ENCODE data around the gene OTOF. TPM values are rescaled to one million over a fixed set of nuclear protein-coding genes. Genes with fewer than 3 reads are reported as not detected.

The OTOF gene
- total and polyA plus RNA-seq, 3 experiments from 2014 or later, result 1.7 to 2.6 (median 1.7) TPM

DNA sequence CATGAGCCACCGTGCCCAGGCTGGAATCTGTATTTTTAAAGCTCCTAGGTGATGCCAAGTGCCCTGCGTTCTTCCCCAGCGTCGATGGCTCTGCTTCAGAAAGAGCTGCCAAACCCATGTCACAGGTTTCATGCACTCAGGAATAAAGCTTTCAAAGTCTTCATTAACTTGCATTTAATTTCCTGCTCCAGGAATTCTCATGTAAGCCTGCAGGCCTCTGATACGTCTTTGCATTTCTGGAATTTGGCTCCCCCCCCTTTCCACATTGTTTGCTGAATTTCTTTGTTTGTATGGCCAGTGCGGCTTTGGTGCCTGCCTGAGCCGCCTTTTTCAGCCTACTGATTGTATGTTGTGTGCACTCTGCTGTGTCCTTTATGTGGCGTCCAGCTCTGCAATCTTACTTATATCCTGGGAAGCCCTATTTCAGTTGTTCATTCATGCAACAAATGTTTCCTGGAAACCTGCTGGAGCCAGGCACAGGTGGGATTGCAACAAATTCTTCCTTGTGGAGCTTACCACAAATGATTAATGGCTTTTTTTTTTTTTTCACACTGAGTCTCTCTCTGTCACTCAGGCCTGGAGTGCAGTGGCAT is 17.9 kb upstream of the OTOF start:
- Mint-ChIP-seq H3K4me3 (no peak overlapping the region), H3K9me3 (no peaks in the 10 kb centered on the region), H3K36me3 (no peaks in the 10 kb centered on the region), H3K27me3 (peaks cover 0 to 18% of the 10 kb centered on the region in 2 donors), H3K27ac (no peak overlapping the region), H3K4me1 (peaks cover 0 to 8% (median 4%) of the 10 kb centered on the region in 3 donors)
- ChIA-PET POLR2A (no interaction called here), CTCF (no interaction called here)
- Histone ChIP-seq H3K4me1 (ENCODE audit: insufficient read depth, low read length) (no peaks in the 10 kb centered on the region), H3K27ac (ENCODE audit: low read depth, low read length) (no peak overlapping the region), H3K4me3 (ENCODE audit: low read length) (no peak overlapping the region), H3K36me3 (ENCODE audit: insufficient read depth, low read length) (no peaks in the 10 kb centered on the region), H3K27me3 (ENCODE audit: insufficient read depth, low read length, poor library complexity, severe bottlenecking) (peaks cover 7% of the 10 kb centered on the region), H3K9me3 (ENCODE audit: low read length) (no peaks in the 10 kb centered on the region)
- DNase-seq, result no peak

DNA sequence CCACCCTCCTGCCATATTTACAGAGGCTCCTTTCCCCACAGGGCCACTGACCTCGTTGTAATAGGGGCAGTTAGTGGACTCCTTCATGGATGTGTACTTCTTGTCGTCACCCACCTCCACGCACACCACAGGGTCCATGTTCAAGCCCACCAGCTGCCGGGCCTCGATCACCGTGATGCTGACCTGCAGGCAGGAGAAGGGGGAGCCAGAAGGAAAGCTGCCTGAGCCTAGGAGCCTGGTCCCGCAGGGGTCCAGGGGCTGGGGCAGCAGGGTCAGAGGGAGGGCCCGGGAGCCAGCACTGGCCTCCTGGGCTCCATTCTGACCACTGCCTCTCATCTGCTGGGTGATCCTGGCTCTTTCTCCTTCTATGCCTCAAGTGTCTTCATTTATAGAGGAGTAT is 17.0 kb upstream of the OTOF start:
- CTCF ChIA-PET, result interaction anchor here (0.7 kb wide), 1 partner anchor 9 kb away, joined by 3 read pairs; no protein-coding TSS in a partner anchor
- peaks cover 0 to 8% (median 4%) of the 10 kb centered on the region in 3 donors for H3K4me1 Mint-ChIP-seq
- POLR2A ChIA-PET, result no interaction called here
- no peak overlapping the region for H3K4me3 ChIP-seq (ENCODE audit: low read length)
- no peaks in the 10 kb centered on the region for H3K9me3 ChIP-seq (ENCODE audit: low read length)
- H3K9me3 Mint-ChIP-seq, result no peaks in the 10 kb centered on the region
- no peaks in the 10 kb centered on the region for H3K36me3 Mint-ChIP-seq
- peaks cover 0 to 18% of the 10 kb centered on the region in 2 donors for H3K27me3 Mint-ChIP-seq
- no peak overlapping the region for H3K27ac Mint-ChIP-seq
- H3K4me1 ChIP-seq (ENCODE audit: insufficient read depth, low read length), result no peaks in the 10 kb centered on the region
- no peaks in the 10 kb centered on the region for H3K36me3 ChIP-seq (ENCODE audit: insufficient read depth, low read length)
- H3K27ac ChIP-seq (ENCODE audit: low read depth, low read length), result no peak overlapping the region
- peaks cover 7% of the 10 kb centered on the region for H3K27me3 ChIP-seq (ENCODE audit: insufficient read depth, low read length, poor library complexity, severe bottlenecking)
- H3K4me3 Mint-ChIP-seq, result no peak overlapping the region
- DNase-seq, result no peak

DNA sequence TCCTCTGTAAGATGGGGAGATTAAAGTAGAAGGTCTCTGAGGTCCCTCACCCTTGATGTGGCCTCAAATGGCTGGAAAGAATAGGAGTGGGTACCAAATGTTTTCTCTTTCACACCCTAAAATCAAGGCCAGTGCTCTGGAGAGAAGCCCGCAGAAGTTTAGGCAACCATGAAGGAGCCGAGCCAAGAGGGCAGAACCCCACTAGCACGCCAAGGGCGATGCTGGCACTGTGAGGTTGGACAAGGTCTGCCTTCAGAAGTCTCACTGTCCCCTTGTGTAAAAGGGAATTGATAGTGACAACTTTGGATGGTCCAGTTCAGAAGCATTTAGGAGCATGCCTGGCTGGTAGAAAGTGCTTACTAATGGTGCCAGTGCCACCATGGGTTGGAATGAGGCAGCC is 16.3 kb upstream of the OTOF start:
- Mint-ChIP-seq H3K27me3 (peaks cover 0 to 17% of the 10 kb centered on the region in 2 donors), H3K4me3 (no peak overlapping the region), H3K9me3 (no peaks in the 10 kb centered on the region), H3K36me3 (no peaks in the 10 kb centered on the region), H3K4me1 (peaks cover 0 to 8% (median 4%) of the 10 kb centered on the region in 3 donors), H3K27ac (no peak overlapping the region)
- Histone ChIP-seq H3K4me3 (ENCODE audit: low read length) (no peak overlapping the region), H3K27ac (ENCODE audit: low read depth, low read length) (no peak overlapping the region), H3K36me3 (ENCODE audit: insufficient read depth, low read length) (no peaks in the 10 kb centered on the region), H3K4me1 (ENCODE audit: insufficient read depth, low read length) (no peaks in the 10 kb centered on the region), H3K27me3 (ENCODE audit: insufficient read depth, low read length, poor library complexity, severe bottlenecking) (peaks cover 7% of the 10 kb centered on the region), H3K9me3 (ENCODE audit: low read length) (no peaks in the 10 kb centered on the region)
- ChIA-PET POLR2A (no interaction called here), CTCF (no interaction called here)
- DNase-seq, result no peak

DNA sequence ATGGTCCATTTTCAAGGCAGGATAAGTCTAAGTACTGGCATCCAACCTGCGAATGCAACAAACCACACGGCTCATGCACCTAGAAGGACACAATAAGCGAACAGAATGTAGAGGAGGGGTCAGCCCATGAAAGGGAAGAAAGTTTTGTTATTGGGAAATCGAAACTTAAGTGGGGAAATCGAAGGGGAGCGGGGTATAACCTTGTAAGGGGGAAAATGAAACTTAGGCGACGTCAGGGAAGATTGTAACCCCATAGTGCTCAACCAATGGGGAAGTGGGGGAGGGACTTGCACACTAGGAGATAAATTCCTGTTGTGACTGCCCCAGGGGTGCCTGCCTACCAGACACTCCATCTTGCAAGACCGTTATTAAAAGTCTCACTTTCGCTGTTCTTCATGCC is 15.6 kb upstream of the OTOF start:
- ChIA-PET POLR2A (no interaction called here), CTCF (no interaction called here)
- Histone ChIP-seq H3K9me3 (ENCODE audit: low read length) (no peaks in the 10 kb centered on the region), H3K27me3 (ENCODE audit: insufficient read depth, low read length, poor library complexity, severe bottlenecking) (peaks cover 5% of the 10 kb centered on the region), H3K4me1 (ENCODE audit: insufficient read depth, low read length) (no peaks in the 10 kb centered on the region), H3K27ac (ENCODE audit: low read depth, low read length) (no peak overlapping the region), H3K36me3 (ENCODE audit: insufficient read depth, low read length) (no peaks in the 10 kb centered on the region), H3K4me3 (ENCODE audit: low read length) (no peak overlapping the region)
- Mint-ChIP-seq H3K27me3 (peaks cover 0 to 11% of the 10 kb centered on the region in 2 donors), H3K4me3 (peak overlapping the region in 4 of 7 donors; percentile 13 to 53 (median 30)), H3K9me3 (no peaks in the 10 kb centered on the region), H3K36me3 (no peaks in the 10 kb centered on the region), H3K4me1 (peaks cover 0 to 8% (median 4%) of the 10 kb centered on the region in 3 donors), H3K27ac (peak overlapping the region in 3 of 8 donors; percentile 8 to 69 (median 38))
- no peak for DNase-seq

DNA sequence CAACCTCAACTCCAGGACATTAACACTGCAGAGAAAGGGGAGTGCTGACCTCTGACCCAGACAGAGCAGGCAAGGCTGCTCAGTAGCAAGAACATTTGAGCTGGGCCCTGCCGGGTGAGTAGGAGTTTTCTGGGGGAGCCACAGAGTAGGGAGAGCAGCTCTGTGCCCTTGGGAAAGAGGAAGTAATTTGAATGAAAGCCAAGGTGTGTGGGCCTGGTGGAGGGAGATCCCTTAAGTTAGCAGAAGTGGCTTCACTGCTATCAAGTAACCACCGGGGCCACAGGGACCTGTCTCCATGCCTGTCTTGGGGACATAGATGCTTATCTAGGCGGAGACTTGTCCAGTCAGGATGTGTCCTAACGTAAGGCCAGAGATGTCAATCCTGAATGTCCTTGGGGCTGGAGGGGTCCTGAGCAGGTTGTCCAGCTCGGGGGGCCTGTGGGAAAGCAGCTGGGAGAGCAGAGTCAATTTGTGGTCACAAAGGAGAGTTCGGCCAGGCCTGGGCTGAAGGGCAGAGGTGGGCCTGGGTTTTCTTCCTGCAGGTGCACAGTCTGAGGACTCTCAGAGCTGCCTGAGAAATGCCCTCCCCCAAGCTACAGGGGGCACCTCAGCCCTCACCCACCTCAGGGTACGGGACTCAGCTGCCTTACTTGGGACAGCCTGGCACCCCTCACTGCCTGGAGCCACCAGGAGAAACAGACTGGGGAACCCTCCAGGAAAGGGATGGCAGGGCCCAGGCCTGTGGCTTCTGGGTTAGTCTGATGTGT is 15.0 kb upstream of the OTOF start:
- Histone ChIP-seq H3K4me1 (ENCODE audit: insufficient read depth, low read length) (no peaks in the 10 kb centered on the region), H3K36me3 (ENCODE audit: insufficient read depth, low read length) (no peaks in the 10 kb centered on the region), H3K4me3 (ENCODE audit: low read length) (no peak overlapping the region), H3K27me3 (ENCODE audit: insufficient read depth, low read length, poor library complexity, severe bottlenecking) (peaks cover under 1% of the 10 kb centered on the region), H3K27ac (ENCODE audit: low read depth, low read length) (no peak overlapping the region), H3K9me3 (ENCODE audit: low read length) (no peaks in the 10 kb centered on the region)
- H3K4me1 Mint-ChIP-seq, result peaks cover 0 to 8% (median 4%) of the 10 kb centered on the region in 3 donors
- ChIA-PET CTCF (interaction anchor here (2.5 kb wide), 1 partner anchor 10 kb away, joined by 11 read pairs; no protein-coding TSS in a partner anchor), POLR2A (no interaction called here)
- peak overlapping the region in 2 of 7 donors; percentile 2 to 22 for H3K4me3 Mint-ChIP-seq
- peak overlapping the region in 1 of 8 donors; percentile 54 for H3K27ac Mint-ChIP-seq
- peaks cover 0 to 10% of the 10 kb centered on the region in 2 donors for H3K27me3 Mint-ChIP-seq
- no peaks in the 10 kb centered on the region for H3K9me3 Mint-ChIP-seq
- H3K36me3 Mint-ChIP-seq, result no peaks in the 10 kb centered on the region
- DNase-seq, result no peak

DNA sequence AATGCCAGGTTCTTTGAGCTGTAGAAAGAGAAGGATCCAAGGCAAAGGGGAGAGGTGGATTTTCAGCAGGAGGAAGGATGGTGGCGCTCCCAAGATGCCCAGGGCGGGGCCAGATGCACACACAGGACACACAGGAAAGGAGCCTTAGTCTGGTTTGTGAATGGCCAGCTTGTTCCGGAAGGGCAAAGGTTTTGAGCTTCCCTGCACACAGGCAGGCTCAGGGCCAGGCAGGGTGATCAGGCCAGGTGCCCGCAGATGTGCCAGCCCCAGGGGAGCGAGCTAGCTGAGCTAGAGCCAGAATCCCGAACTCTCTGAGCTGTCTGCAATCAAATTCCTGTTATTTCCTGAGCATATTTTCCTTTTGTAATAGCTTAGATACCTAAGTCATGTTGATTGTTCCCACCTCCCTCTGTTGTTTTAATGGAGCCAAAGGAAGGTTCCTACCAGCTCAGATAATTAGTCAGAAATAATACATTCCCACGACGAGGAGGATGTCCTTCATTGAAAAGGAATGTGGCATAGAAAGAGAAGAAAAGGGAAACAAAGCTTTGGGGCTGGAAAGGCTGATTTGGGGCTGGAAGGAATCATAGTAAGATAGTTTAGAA is 13.7 kb upstream of the OTOF start:
- Histone ChIP-seq H3K9me3 (ENCODE audit: low read length) (no peaks in the 10 kb centered on the region), H3K4me3 (ENCODE audit: low read length) (no peak overlapping the region), H3K4me1 (ENCODE audit: insufficient read depth, low read length) (no peaks in the 10 kb centered on the region), H3K27ac (ENCODE audit: low read depth, low read length) (no peak overlapping the region), H3K36me3 (ENCODE audit: insufficient read depth, low read length) (no peaks in the 10 kb centered on the region), H3K27me3 (ENCODE audit: insufficient read depth, low read length, poor library complexity, severe bottlenecking) (no peaks in the 10 kb centered on the region)
- H3K36me3 Mint-ChIP-seq, result no peaks in the 10 kb centered on the region
- peaks cover 0 to under 1% of the 10 kb centered on the region in 2 donors for H3K27me3 Mint-ChIP-seq
- CTCF ChIA-PET, result interaction anchor here (2.5 kb wide), 1 partner anchor 12 kb away, joined by 11 read pairs; no protein-coding TSS in a partner anchor
- POLR2A ChIA-PET, result no interaction called here
- no peak overlapping the region for H3K27ac Mint-ChIP-seq
- peaks cover 0 to 8% (median 4%) of the 10 kb centered on the region in 3 donors for H3K4me1 Mint-ChIP-seq
- H3K4me3 Mint-ChIP-seq, result no peak overlapping the region
- no peaks in the 10 kb centered on the region for H3K9me3 Mint-ChIP-seq
- no peak for DNase-seq

DNA sequence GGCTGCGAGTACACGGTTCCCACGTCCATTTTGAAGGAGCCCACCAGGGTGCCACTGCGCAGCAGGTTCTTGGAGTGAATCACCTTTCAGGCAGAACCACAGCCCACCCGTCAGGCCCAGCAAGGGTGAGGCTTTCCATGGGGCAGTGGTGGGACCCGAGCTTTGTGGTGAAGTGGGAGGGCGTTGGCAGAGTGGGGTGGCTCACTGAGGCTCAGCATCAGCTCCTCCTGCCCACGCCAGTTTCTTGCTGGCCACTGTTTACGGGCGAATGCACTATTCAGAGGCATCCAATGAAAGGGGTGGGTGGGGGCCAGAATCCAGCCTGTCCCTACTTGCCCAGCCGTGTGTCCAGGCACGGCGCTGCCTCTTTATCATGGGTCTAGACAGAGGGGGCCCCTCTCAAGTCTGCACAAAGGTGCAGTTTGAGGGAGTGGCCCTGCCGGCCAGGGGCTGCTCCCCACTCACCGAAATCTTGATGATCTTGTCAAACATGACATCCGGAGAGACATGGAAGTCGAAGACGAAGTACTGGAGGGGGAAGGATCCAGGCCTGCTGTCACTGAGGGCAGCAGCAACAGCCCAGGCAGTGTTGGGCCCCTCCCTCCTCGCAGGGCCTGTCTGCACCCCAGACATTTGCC is 11.4 kb upstream of the OTOF start:
- Mint-ChIP-seq H3K36me3 (no peaks in the 10 kb centered on the region), H3K27ac (no peak overlapping the region), H3K4me3 (no peak overlapping the region), H3K27me3 (peaks cover 2 to 4% of the 10 kb centered on the region in 2 donors), H3K4me1 (peaks cover 0 to 8% (median 4%) of the 10 kb centered on the region in 3 donors), H3K9me3 (no peaks in the 10 kb centered on the region)
- Histone ChIP-seq H3K4me1 (ENCODE audit: insufficient read depth, low read length) (no peaks in the 10 kb centered on the region), H3K36me3 (ENCODE audit: insufficient read depth, low read length) (no peaks in the 10 kb centered on the region), H3K27me3 (ENCODE audit: insufficient read depth, low read length, poor library complexity, severe bottlenecking) (no peaks in the 10 kb centered on the region), H3K9me3 (ENCODE audit: low read length) (no peaks in the 10 kb centered on the region), H3K4me3 (ENCODE audit: low read length) (no peak overlapping the region), H3K27ac (ENCODE audit: low read depth, low read length) (no peak overlapping the region)
- ChIA-PET POLR2A (no interaction called here), CTCF (no interaction called here)
- no peak for DNase-seq
